SK-N-SH treated with all-trans-retinoic acid at 6 μM for 48 hours (cell line): ENCODE measurements around the gene PRKCB.

Experiments
- ATAC-seq: fragments of 200-7000 bp; cut with Tn5 transposase; 3 replicates; pipeline ENCODE4 v1.9.1; 2020; ENCODE audit warnings: mild to moderate bottlenecking, moderate library complexity
- BACH2 ChIP-seq: fragments of 250-450 bp; sonication (Bioruptor Pico); IDR thresholded peaks from 2 replicates; pipeline ENCODE4 v1.9.0; 2021; ENCODE audit warnings: mild to moderate bottlenecking, borderline replicate concordance
- CREB5 ChIP-seq: fragments of 250-450 bp; sonication (Bioruptor Pico); IDR thresholded peaks from 2 replicates; pipeline ENCODE4 v1.5.1; 2020; ENCODE audit warnings: low read depth, mild to moderate bottlenecking, moderate library complexity
- CSRNP3 ChIP-seq: fragments of 250-450 bp; sonication (Bioruptor Pico); IDR thresholded peaks from 2 replicates; pipeline ENCODE4 v1.5.1; 2021; ENCODE audit warnings: mild to moderate bottlenecking, moderate library complexity
- ISL1 ChIP-seq: fragments of 250-450 bp; sonication (Bioruptor Pico); IDR thresholded peaks from 2 replicates; pipeline ENCODE4 v2.1.2; 2022; ENCODE audit warnings: mild to moderate bottlenecking, moderate library complexity
- OSR1 ChIP-seq: fragments of 250-450 bp; sonication (Bioruptor Pico); IDR thresholded peaks from 2 replicates; pipeline ENCODE4 v1.8.0; 2022; ENCODE audit warnings: moderate library complexity, mild to moderate bottlenecking, inconsistent platforms
- POU6F1 ChIP-seq: fragments of 250-450 bp; sonication (Bioruptor Pico); IDR thresholded peaks from 2 replicates; pipeline ENCODE4 v1.8.0; 2021; ENCODE audit warnings: low read depth, mild to moderate bottlenecking, moderate library complexity, borderline replicate concordance
- SNAI2 ChIP-seq: fragments of 250-450 bp; sonication (Bioruptor Pico); IDR thresholded peaks from 2 replicates; pipeline ENCODE4 v1.5.0; 2020; ENCODE audit warnings: mild to moderate bottlenecking, moderate library complexity
- TCF4 ChIP-seq: fragments of 250-450 bp; sonication (Bioruptor Pico); IDR thresholded peaks from 2 replicates; pipeline ENCODE4 v1.8.0; 2021; ENCODE audit warnings: mild to moderate bottlenecking, moderate library complexity, borderline replicate concordance
- TOX ChIP-seq: fragments of 250-450 bp; sonication (Bioruptor Pico); IDR thresholded peaks from 2 replicates; pipeline ENCODE4 v1.8.0; 2021; ENCODE audit warnings: mild to moderate bottlenecking, moderate library complexity, borderline replicate concordance
- TSHZ2 ChIP-seq: fragments of 250-450 bp; sonication (Bioruptor Pico); IDR thresholded peaks from 2 replicates; pipeline ENCODE4 v1.5.0; 2020; ENCODE audit warnings: mild to moderate bottlenecking, moderate library complexity
- ZC3H10 ChIP-seq: fragments of 250-450 bp; sonication (Bioruptor Pico); IDR thresholded peaks from 2 replicates; pipeline ENCODE4 v1.5.1; 2021; ENCODE audit warnings: mild to moderate bottlenecking, moderate library complexity
- ZFP30 ChIP-seq: fragments of 450-650 bp; formaldehyde crosslinking; IDR thresholded peaks from 2 replicates; pipeline ENCODE4 v1.5.0; 2022; ENCODE audit warnings: mild to moderate bottlenecking, moderate library complexity
- ZNF565 ChIP-seq: fragments of 450-650 bp; formaldehyde crosslinking; conservative IDR thresholded peaks from 2 replicates; pipeline ENCODE4 v1.5.0; 2020; ENCODE audit warnings: low read depth, mild to moderate bottlenecking, moderate library complexity
- ZNF8 ChIP-seq: fragments of 450-650 bp; formaldehyde crosslinking; IDR thresholded peaks from 2 replicates; pipeline ENCODE4 v1.5.0; 2020; ENCODE audit warnings: mild to moderate bottlenecking, moderate library complexity
- TF ChIP-seq, protein P1 (sequence below): fragments of 250-450 bp; sonication (Bioruptor Pico); IDR thresholded peaks from 2 replicates; pipeline ENCODE4 v1.8.0; 2020; ENCODE audit warnings: mild to moderate bottlenecking, moderate library complexity, borderline replicate concordance

PRKCB gene

GRCh38 chr16:24077292-24077691 lies 241.5 kb downstream of the PRKCB start:
- ATAC-seq: no peak
- TF ChIP-seq TOX (CRISPR knock-in tag) (no peak), ZFP30 (no peak), POU6F1 (no peak), BACH2 (CRISPR knock-in tag) (no peak), ZC3H10 (CRISPR knock-in tag) (no peak), ZNF8 (no peak), TCF4 (no peak), CSRNP3 (no peak), OSR1 (CRISPR knock-in tag) (no peak), CREB5 (CRISPR knock-in tag) (no peak), ZNF565 (CRISPR knock-in tag) (no peak), ISL1 (CRISPR knock-in tag) (no peak)
- TF ChIP-seq, protein P1, sequence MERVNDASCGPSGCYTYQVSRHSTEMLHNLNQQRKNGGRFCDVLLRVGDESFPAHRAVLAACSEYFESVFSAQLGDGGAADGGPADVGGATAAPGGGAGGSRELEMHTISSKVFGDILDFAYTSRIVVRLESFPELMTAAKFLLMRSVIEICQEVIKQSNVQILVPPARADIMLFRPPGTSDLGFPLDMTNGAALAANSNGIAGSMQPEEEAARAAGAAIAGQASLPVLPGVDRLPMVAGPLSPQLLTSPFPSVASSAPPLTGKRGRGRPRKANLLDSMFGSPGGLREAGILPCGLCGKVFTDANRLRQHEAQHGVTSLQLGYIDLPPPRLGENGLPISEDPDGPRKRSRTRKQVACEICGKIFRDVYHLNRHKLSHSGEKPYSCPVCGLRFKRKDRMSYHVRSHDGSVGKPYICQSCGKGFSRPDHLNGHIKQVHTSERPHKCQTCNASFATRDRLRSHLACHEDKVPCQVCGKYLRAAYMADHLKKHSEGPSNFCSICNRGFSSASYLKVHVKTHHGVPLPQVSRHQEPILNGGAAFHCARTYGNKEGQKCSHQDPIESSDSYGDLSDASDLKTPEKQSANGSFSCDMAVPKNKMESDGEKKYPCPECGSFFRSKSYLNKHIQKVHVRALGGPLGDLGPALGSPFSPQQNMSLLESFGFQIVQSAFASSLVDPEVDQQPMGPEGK (CRISPR knock-in tag): no peak

GRCh38 chr16:24077966-24078365 lies 242.2 kb downstream of the PRKCB start:
- no peak for ATAC-seq
- TF ChIP-seq SNAI2 (CRISPR knock-in tag) (no peak), CREB5 (CRISPR knock-in tag) (no peak), TSHZ2 (no peak), ZNF565 (CRISPR knock-in tag) (no peak), ISL1 (CRISPR knock-in tag) (no peak), OSR1 (CRISPR knock-in tag) (no peak), CSRNP3 (no peak)
- TF ChIP-seq, protein P1 (CRISPR knock-in tag): no peak
